HEK293 (cell line): ENCODE results near the gene NPHP4.

ENCODE experiments used
- CTCF ChIA-PET: fragments of 350-600 bp; formaldehyde crosslinking; extraction: SDS; loops from one replicate; lab custom pipeline; 2021; ENCODE audit warnings: antibody characterized with exemption; lab: Yijun Ruan, JAX
- POLR2A ChIA-PET: fragments of 300-600 bp; formaldehyde crosslinking; extraction: SDS; loops from one replicate; lab custom pipeline; 2020; ENCODE audit warnings: antibody characterized with exemption, inconsistent platforms; lab: Yijun Ruan, JAX
- H3K27ac ChIP-seq: fragments of 200-500 bp; sonication (Bioruptor generic); 2 replicates; pipeline ENCODE4 v1.5.1; 2014; ENCODE audit warnings: low read depth, low read length, control low read depth, inconsistent platforms; ENCODE audit errors: extremely low read depth
- H3K36me3 ChIP-seq, 2 experiments: fragments of 200-500 bp in 1 of 2; sonication (Bioruptor generic) in 1 of 2; 1 replicate in 1 of 2; 2 replicates in 1 of 2; pipeline ENCODE4 v1.5.1; 2014 to 2017; ENCODE audit warnings: inconsistent platforms in 2 of 2, low read length in 2 of 2; ENCODE audit not compliant: control insufficient read depth in 2 of 2, insufficient read depth in 1 of 2
- H3K4me1 ChIP-seq: fragments of 200-500 bp; sonication (Bioruptor generic); 2 replicates; pipeline ENCODE4 v1.5.1; 2014; ENCODE audit warnings: mild to moderate bottlenecking, low read length, inconsistent platforms; ENCODE audit not compliant: control insufficient read depth, insufficient read depth
- H3K4me3 ChIP-seq: 2 replicates; pipeline ENCODE4 v1.5.1; 2011; ENCODE audit warnings: low read depth, mild to moderate bottlenecking, control low read depth, low read length, moderate library complexity
- H3K9me3 ChIP-seq: fragments of 200-500 bp; sonication (Bioruptor generic); 2 replicates; pipeline ENCODE4 v1.5.1; 2014; ENCODE audit warnings: low read depth, low read length, inconsistent platforms; ENCODE audit not compliant: control insufficient read depth, insufficient read depth
- BCL11B ChIP-seq: fragments of 450-650 bp; formaldehyde crosslinking; IDR thresholded peaks from 2 replicates; pipeline ENCODE4 v1.5.1; 2016; ENCODE audit warnings: low read depth, missing biosample characterization, missing genetic modification characterization
- GLI2 ChIP-seq: fragments of 450-650 bp; formaldehyde crosslinking; IDR thresholded peaks from 2 replicates; pipeline ENCODE4; 2017; ENCODE audit warnings: missing biosample characterization, missing genetic modification characterization, low read depth, borderline replicate concordance
- MZF1 ChIP-seq: fragments of 450-650 bp; formaldehyde crosslinking; IDR thresholded peaks from 2 replicates; pipeline ENCODE4 v1.5.1; 2017; ENCODE audit warnings: missing biosample characterization, missing genetic modification characterization, borderline replicate concordance
- ZFP3 ChIP-seq: fragments of 450-650 bp; formaldehyde crosslinking; IDR thresholded peaks from 2 replicates; pipeline ENCODE4 v1.5.1; 2016; ENCODE audit warnings: low read depth, missing biosample characterization, missing genetic modification characterization
- ZNF2 ChIP-seq: fragments of 450-650 bp; formaldehyde crosslinking; IDR thresholded peaks from 2 replicates; pipeline ENCODE4 v1.5.1; 2016; ENCODE audit warnings: missing biosample characterization, missing genetic modification characterization
- ZNF248 ChIP-seq: fragments of 450-650 bp; formaldehyde crosslinking; IDR thresholded peaks from 2 replicates; pipeline ENCODE4 v1.5.1; 2017; ENCODE audit warnings: missing biosample characterization, missing genetic modification characterization
- ZNF335 ChIP-seq: fragments of 450-650 bp; formaldehyde crosslinking; conservative IDR thresholded peaks from 2 replicates; pipeline ENCODE4 v1.5.1; 2016; ENCODE audit warnings: missing biosample characterization, missing genetic modification characterization
- ZNF514 ChIP-seq: fragments of 450-650 bp; formaldehyde crosslinking; IDR thresholded peaks from 2 replicates; pipeline ENCODE4 v1.5.1; 2016; ENCODE audit warnings: missing biosample characterization, missing genetic modification characterization
- ZNF677 ChIP-seq: fragments of 450-650 bp; IDR thresholded peaks from 2 replicates; pipeline ENCODE4 v1.5.0; 2018; ENCODE audit warnings: missing biosample characterization, mild to moderate bottlenecking, missing genetic modification characterization, moderate library complexity
- TF ChIP-seq, protein P1 (sequence below): fragments of 450-650 bp; formaldehyde crosslinking; IDR thresholded peaks from 2 replicates; pipeline ENCODE4 v1.5.1; 2016; ENCODE audit warnings: missing biosample characterization, missing genetic modification characterization
- TF ChIP-seq, protein P2 (sequence below): fragments of 450-650 bp; formaldehyde crosslinking; IDR thresholded peaks from 2 replicates; pipeline ENCODE4 v1.5.1; 2016; ENCODE audit warnings: missing biosample characterization, missing genetic modification characterization
- TF ChIP-seq, protein P3 (sequence below): fragments of 450-650 bp; formaldehyde crosslinking; IDR thresholded peaks from 2 replicates; pipeline ENCODE4 v1.5.1; 2016; ENCODE audit warnings: missing biosample characterization, missing genetic modification characterization
- TF ChIP-seq, protein P4 (sequence below): fragments of 450-650 bp; formaldehyde crosslinking; IDR thresholded peaks from 2 replicates; pipeline ENCODE4 v1.5.1; 2016; ENCODE audit warnings: missing biosample characterization, missing genetic modification characterization, borderline replicate concordance
- TF ChIP-seq, protein P5 (sequence below): IDR thresholded peaks from 2 replicates; pipeline ENCODE4 v1.6.1; 2011; ENCODE audit warnings: mild to moderate bottlenecking, low read depth, low read length, borderline replicate concordance
- TF ChIP-seq, protein P6 (sequence below): fragments of 450-650 bp; formaldehyde crosslinking; IDR thresholded peaks from 2 replicates; pipeline ENCODE4 v1.5.1; 2016; ENCODE audit warnings: missing biosample characterization, missing genetic modification characterization

NPHP4 gene

DNA sequence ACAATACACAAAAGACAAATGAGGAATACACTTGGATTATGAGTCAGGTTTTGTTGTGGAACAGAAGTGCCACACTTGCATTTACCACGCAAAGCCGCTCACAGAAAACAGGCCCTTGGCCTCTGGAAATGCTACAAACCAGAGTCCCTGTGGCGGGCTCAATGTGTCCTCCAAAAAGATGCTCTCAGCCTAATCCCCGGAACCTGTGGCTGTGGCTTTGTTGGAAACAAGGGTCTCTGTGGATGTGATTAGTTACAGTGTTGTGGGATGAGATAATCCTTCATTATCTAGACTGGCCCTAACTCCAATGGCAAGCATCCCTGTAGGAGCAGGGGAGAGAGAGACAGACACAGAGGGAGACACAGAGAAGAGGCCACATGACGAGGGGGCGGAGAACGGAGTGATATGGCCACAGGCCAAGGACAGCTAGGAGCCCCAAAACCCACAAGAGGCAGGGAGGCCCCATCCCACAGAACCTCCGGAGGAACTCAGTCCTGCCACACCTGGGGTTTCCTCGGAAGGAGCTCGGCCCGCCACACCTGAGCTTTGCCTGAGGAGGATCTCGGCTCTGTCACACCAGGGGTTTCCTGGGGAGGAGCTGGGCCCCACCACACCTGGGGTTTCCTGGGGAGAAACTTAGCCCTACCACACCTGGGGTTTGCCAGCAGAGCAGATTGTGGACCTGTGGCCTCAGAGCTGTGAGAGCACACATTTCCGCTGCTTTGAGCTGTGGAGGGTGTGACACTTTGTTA, 55.4 kb downstream of the NPHP4 start:
- TF ChIP-seq, protein P1, sequence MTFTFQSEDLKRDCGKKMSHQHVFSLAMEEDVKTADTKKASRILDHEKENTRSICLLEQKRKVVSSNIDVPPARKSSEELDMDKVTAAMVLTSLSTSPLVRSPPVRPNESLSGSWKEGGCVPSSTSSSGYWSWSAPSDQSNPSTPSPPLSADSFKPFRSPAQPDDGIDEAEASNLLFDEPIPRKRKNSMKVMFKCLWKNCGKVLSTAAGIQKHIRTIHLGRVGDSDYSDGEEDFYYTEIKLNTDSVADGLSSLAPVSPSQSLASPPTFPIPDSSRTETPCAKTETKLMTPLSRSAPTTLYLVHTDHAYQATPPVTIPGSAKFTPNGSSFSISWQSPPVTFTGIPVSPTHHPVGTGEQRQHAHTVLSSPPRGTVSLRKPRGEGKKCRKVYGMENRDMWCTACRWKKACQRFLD = no peak
- no peak for TF ChIP-seq ZNF2 (tag by site-specific recombination)
- no peak for TF ChIP-seq ZNF514 (tag by site-specific recombination)
- TF ChIP-seq, protein P2, sequence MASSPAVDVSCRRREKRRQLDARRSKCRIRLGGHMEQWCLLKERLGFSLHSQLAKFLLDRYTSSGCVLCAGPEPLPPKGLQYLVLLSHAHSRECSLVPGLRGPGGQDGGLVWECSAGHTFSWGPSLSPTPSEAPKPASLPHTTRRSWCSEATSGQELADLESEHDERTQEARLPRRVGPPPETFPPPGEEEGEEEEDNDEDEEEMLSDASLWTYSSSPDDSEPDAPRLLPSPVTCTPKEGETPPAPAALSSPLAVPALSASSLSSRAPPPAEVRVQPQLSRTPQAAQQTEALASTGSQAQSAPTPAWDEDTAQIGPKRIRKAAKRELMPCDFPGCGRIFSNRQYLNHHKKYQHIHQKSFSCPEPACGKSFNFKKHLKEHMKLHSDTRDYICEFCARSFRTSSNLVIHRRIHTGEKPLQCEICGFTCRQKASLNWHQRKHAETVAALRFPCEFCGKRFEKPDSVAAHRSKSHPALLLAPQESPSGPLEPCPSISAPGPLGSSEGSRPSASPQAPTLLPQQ (tag by site-specific recombination) = no peak
- TF ChIP-seq, protein P3, sequence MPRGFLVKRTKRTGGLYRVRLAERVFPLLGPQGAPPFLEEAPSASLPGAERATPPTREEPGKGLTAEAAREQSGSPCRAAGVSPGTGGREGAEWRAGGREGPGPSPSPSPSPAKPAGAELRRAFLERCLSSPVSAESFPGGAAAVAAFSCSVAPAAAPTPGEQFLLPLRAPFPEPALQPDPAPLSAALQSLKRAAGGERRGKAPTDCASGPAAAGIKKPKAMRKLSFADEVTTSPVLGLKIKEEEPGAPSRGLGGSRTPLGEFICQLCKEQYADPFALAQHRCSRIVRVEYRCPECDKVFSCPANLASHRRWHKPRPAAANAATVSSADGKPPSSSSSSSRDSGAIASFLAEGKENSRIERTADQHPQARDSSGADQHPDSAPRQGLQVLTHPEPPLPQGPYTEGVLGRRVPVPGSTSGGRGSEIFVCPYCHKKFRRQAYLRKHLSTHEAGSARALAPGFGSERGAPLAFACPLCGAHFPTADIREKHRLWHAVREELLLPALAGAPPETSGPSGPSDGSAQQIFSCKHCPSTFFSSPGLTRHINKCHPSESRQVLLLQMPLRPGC (tag by site-specific recombination) = no peak
- Histone ChIP-seq H3K4me1 (no peaks in the 10 kb centered on the region), H3K27ac (no peak overlapping the region), H3K9me3 (no peaks in the 10 kb centered on the region), H3K36me3 (peaks cover 0 to 43% of the 10 kb centered on the region in 2 experiments; a peak in 2 of 3 replicates), H3K4me3 (no peak overlapping the region)
- POLR2A ChIA-PET = no interaction called here
- CTCF ChIA-PET = no interaction called here

DNA sequence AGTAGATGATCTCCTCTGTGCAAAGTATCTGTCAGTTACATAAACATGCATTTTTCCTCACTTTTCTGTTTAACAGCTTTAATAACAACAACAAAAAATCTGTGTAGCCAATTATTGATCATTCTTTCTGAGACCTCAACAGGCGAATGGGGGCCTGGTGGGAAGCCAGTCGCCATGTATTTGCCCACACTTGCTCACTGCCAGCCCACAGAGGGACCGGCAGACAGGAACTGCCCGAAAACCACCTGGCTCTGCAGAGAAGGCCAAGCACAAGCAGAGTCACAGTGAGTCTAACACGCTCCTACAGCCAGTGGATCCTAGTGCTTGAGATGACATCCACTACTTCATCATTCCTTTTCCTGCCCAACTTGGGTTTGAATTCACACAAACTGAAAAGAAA, 56.1 kb downstream of the NPHP4 start:
- ChIA-PET CTCF (no interaction called here), POLR2A (no interaction called here)
- Histone ChIP-seq H3K4me3 (no peak overlapping the region), H3K9me3 (no peaks in the 10 kb centered on the region), H3K27ac (no peak overlapping the region), H3K36me3 (peaks cover 0 to 42% of the 10 kb centered on the region in 2 experiments; a peak in 2 of 3 replicates), H3K4me1 (no peaks in the 10 kb centered on the region)
- TF ChIP-seq ZNF335 = no peak
- no peak for TF ChIP-seq ZFP3 (tag by site-specific recombination)
- TF ChIP-seq, protein P4, sequence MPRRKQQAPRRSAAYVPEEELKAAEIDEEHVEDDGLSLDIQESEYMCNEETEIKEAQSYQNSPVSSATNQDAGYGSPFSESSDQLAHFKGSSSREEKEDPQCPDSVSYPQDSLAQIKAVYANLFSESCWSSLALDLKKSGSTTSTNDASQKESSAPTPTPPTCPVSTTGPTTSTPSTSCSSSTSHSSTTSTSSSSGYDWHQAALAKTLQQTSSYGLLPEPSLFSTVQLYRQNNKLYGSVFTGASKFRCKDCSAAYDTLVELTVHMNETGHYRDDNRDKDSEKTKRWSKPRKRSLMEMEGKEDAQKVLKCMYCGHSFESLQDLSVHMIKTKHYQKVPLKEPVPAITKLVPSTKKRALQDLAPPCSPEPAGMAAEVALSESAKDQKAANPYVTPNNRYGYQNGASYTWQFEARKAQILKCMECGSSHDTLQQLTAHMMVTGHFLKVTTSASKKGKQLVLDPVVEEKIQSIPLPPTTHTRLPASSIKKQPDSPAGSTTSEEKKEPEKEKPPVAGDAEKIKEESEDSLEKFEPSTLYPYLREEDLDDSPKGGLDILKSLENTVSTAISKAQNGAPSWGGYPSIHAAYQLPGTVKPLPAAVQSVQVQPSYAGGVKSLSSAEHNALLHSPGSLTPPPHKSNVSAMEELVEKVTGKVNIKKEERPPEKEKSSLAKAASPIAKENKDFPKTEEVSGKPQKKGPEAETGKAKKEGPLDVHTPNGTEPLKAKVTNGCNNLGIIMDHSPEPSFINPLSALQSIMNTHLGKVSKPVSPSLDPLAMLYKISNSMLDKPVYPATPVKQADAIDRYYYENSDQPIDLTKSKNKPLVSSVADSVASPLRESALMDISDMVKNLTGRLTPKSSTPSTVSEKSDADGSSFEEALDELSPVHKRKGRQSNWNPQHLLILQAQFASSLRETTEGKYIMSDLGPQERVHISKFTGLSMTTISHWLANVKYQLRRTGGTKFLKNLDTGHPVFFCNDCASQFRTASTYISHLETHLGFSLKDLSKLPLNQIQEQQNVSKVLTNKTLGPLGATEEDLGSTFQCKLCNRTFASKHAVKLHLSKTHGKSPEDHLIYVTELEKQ (tag by site-specific recombination) = no peak
- TF ChIP-seq, protein P5, sequence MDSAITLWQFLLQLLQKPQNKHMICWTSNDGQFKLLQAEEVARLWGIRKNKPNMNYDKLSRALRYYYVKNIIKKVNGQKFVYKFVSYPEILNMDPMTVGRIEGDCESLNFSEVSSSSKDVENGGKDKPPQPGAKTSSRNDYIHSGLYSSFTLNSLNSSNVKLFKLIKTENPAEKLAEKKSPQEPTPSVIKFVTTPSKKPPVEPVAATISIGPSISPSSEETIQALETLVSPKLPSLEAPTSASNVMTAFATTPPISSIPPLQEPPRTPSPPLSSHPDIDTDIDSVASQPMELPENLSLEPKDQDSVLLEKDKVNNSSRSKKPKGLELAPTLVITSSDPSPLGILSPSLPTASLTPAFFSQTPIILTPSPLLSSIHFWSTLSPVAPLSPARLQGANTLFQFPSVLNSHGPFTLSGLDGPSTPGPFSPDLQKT = no peak

DNA sequence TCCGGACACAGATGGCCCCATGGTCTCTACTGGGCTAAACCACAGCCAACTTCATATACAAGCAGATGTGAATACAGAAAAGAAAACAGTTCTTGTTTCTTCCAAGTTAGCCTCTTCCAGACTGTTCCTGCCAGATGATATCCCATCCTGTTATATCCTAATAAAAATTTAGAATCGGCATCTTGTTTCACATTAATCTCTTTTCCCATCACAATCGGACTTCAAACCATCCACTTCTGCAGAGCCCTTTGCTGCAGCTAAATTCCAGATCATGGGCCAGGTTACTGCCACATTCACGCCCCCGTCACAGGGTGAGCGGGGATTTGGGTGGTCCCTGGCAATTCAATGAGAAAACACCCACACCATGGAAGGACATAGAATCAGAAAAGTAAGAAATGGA, 57.2 kb downstream of the NPHP4 start:
- no peak overlapping the region for H3K4me3 ChIP-seq
- TF ChIP-seq, protein P6, sequence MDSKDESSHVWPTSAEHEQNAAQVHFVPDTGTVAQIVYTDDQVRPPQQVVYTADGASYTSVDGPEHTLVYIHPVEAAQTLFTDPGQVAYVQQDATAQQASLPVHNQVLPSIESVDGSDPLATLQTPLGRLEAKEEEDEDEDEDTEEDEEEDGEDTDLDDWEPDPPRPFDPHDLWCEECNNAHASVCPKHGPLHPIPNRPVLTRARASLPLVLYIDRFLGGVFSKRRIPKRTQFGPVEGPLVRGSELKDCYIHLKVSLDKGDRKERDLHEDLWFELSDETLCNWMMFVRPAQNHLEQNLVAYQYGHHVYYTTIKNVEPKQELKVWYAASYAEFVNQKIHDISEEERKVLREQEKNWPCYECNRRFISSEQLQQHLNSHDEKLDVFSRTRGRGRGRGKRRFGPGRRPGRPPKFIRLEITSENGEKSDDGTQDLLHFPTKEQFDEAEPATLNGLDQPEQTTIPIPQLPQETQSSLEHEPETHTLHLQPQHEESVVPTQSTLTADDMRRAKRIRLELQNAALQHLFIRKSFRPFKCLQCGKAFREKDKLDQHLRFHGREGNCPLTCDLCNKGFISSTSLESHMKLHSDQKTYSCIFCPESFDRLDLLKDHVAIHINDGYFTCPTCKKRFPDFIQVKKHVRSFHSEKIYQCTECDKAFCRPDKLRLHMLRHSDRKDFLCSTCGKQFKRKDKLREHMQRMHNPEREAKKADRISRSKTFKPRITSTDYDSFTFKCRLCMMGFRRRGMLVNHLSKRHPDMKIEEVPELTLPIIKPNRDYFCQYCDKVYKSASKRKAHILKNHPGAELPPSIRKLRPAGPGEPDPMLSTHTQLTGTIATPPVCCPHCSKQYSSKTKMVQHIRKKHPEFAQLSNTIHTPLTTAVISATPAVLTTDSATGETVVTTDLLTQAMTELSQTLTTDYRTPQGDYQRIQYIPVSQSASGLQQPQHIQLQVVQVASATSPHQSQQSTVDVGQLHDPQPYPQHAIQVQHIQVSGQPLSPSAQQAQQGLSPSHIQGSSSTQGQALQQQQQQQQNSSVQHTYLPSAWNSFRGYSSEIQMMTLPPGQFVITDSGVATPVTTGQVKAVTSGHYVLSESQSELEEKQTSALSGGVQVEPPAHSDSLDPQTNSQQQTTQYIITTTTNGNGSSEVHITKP = no peak
- TF ChIP-seq ZNF248 (tag by site-specific recombination) = no peak
- no peak for TF ChIP-seq GLI2 (tag by site-specific recombination)
- TF ChIP-seq ZNF677 = no peak
- no peak for TF ChIP-seq BCL11B (tag by site-specific recombination)
- no peak for TF ChIP-seq MZF1 (tag by site-specific recombination)

More for the DNA sequence above, 57.2 kb downstream of the NPHP4 start:
- no peak overlapping the region for H3K27ac ChIP-seq
- CTCF ChIA-PET = no interaction called here
- H3K4me1 ChIP-seq = no peaks in the 10 kb centered on the region
- H3K9me3 ChIP-seq = no peaks in the 10 kb centered on the region
- POLR2A ChIA-PET = no interaction called here
- peaks cover 0 to 46% of the 10 kb centered on the region in 2 experiments; a peak in 2 of 3 replicates for H3K36me3 ChIP-seq
